Endothelial cell of umbilical vein (primary cell): ENCODE results near the gene SIN3B. TPM values are rescaled to one million over a fixed set of nuclear protein-coding genes. Genes with fewer than 3 reads are reported as not detected.

Source experiments
- BruUV-seq: library from RNA; stranded (reverse); fragments of 400-500 nt; replicated peaks from 2 replicates; lab custom pipeline; 2021; lab: Mats Ljungman, UMichigan
- CTCF ChIA-PET: fragments of 300-600, 350-600 bp; sonication (Branson Sonifier 250); formaldehyde crosslinking; loops from one replicate; lab custom pipeline; 2021; ENCODE audit warnings: antibody characterized with exemption, inconsistent platforms; lab: Charles Lee
- POLR2A ChIA-PET: fragments of 300-600, 350-600 bp; sonication (Branson Sonifier 250); formaldehyde crosslinking; loops from one replicate; lab custom pipeline; 2021; ENCODE audit warnings: antibody characterized with exemption, inconsistent platforms; lab: Charles Lee
- DNase-seq: peaks from one replicate; pipeline ENCODE4 v3.0.0-alpha.2; 2011; ENCODE audit warnings: low read depth, low spot score
- FAIRE-seq: peaks from 2 replicates; lab custom pipeline; 2011; peaks lifted over from hg19 to GRCh38; lab: Jason Lieb, UNC
- H2AFZ ChIP-seq: 2 replicates; pipeline ENCODE4 v1.6.0; 2012; ENCODE audit warnings: low read depth, low read length, control low read depth, inconsistent platforms
- H3K27ac ChIP-seq: 2 replicates; pipeline ENCODE4 v1.5.1; 2011; ENCODE audit warnings: low read depth, mild to moderate bottlenecking, control low read depth, low read length, moderate library complexity; ENCODE audit not compliant: insufficient read depth
- H3K27me3 ChIP-seq, 2 experiments: 2 replicates each; pipeline versions ENCODE4 v1.6.0 to v1.6.1; 2011; ENCODE audit warnings: low read length in 2 of 2, mixed read lengths in 1 of 2; ENCODE audit not compliant: control insufficient read depth in 2 of 2, insufficient read depth in 2 of 2
- H3K36me3 ChIP-seq, 2 experiments: 2 replicates in 1 of 2; 3 replicates in 1 of 2; pipeline ENCODE4 v1.5.1; 2011; ENCODE audit warnings: low read length in 2 of 2, mild to moderate bottlenecking in 1 of 2, moderate library complexity in 1 of 2; ENCODE audit not compliant: control insufficient read depth in 2 of 2, insufficient read depth in 2 of 2; ENCODE audit errors: extremely low read depth in 1 of 2
- H3K4me1 ChIP-seq: 3 replicates; pipeline ENCODE4 v1.5.1; 2011; ENCODE audit warnings: mild to moderate bottlenecking, low read length; ENCODE audit not compliant: control insufficient read depth, insufficient read depth; ENCODE audit errors: extremely low read depth
- H3K4me2 ChIP-seq: 2 replicates; pipeline ENCODE4 v1.6.1; 2011; ENCODE audit warnings: low read length, control low read depth, mixed read lengths; ENCODE audit not compliant: insufficient read depth
- H3K4me3 ChIP-seq, 3 experiments: fragments of 200-600 bp in 1 of 3; sonication (generic), shearing (Covaris generic) in 1 of 3; replicated peaks in 1 of 3; 2 replicates each; pipeline ENCODE4 v1.5.1; 2011 to 2016; ENCODE audit warnings: control low read depth in 3 of 3, low read length in 3 of 3, mild to moderate bottlenecking in 2 of 3, inconsistent platforms in 1 of 3, low read depth in 1 of 3, moderate library complexity in 1 of 3; ENCODE audit not compliant: insufficient read depth in 1 of 3
- H3K79me2 ChIP-seq: 2 replicates; pipeline ENCODE4 v1.6.0; 2012; ENCODE audit warnings: low read length, inconsistent platforms; ENCODE audit not compliant: control insufficient read depth, insufficient read depth
- H3K9ac ChIP-seq: replicated peaks from 2 replicates; pipeline ENCODE3; 2011; ENCODE audit warnings: low read length, control low read depth; ENCODE audit not compliant: insufficient read depth; ENCODE audit errors: extremely low read depth
- H3K9me1 ChIP-seq: replicated peaks from 3 replicates; pipeline ENCODE4 v1.6.0; 2011; ENCODE audit warnings: mild to moderate bottlenecking, low read length; ENCODE audit not compliant: control insufficient read depth, insufficient read depth; ENCODE audit errors: extremely low read depth
- H3K9me3 ChIP-seq: replicated peaks from 2 replicates; pipeline ENCODE4 v1.5.1; 2012; ENCODE audit warnings: low read length, inconsistent platforms; ENCODE audit not compliant: control insufficient read depth, insufficient read depth
- H4K20me1 ChIP-seq: replicated peaks from 2 replicates; pipeline ENCODE3; 2011; ENCODE audit warnings: mild to moderate bottlenecking, low read length; ENCODE audit not compliant: control insufficient read depth, insufficient read depth; ENCODE audit errors: extremely low read depth
- CTCF ChIP-seq, 2 donors: IDR thresholded peaks; 1 replicate in 1 of 2; 2 replicates in 1 of 2; pipeline ENCODE4 v1.5.1; 2011; ENCODE audit warnings: low read length in 2 of 2, mild to moderate bottlenecking in 2 of 2, moderate library complexity in 2 of 2, control low read depth in 1 of 2, inconsistent platforms in 1 of 2, low read depth in 1 of 2; ENCODE audit not compliant: insufficient read depth in 1 of 2; ENCODE audit errors: extremely low read depth in 1 of 2
- GATA2 ChIP-seq: IDR thresholded peaks from 2 replicates; pipeline ENCODE4 v1.7.0; 2011; ENCODE audit warnings: low read depth, mild to moderate bottlenecking, moderate library complexity, mixed read lengths, low read length; ENCODE audit not compliant: insufficient read length, insufficient read depth
- JUN ChIP-seq: IDR thresholded peaks from 2 replicates; pipeline ENCODE4 v1.6.1; 2011; ENCODE audit warnings: borderline replicate concordance, low read depth; ENCODE audit not compliant: insufficient read length, insufficient read depth
- POLR2AphosphoS5 ChIP-seq: IDR thresholded peaks from 2 replicates; pipeline ENCODE4 v1.6.1; 2012; ENCODE audit warnings: low read depth, mild to moderate bottlenecking, control low read depth, low read length, moderate library complexity; ENCODE audit not compliant: insufficient read depth
- dilution Hi-C: fragments of 300-500 bp; cut with MboI; formaldehyde crosslinking; loops from one replicate; pipeline ENCODE4 v1.15.0; 2019; ENCODE audit warnings: low sequenced_read_pairs; ENCODE audit not compliant: extremely low pct_ligation_motif_present
- intact Hi-C: fragments of 100-400 bp; cut with micrococcal nuclease; formaldehyde crosslinking; loops from one replicate; pipeline ENCODE4 v1.10.0; 2022
- polyA plus RNA-seq, 4 experiments: library from polyadenylated mRNA; depleted of rRNA in 3 of 4; stranded (reverse) in 3 of 4; unstranded in 1 of 4; fragments of >200 nt; gene quantifications; 2 replicates each; pipeline versions ENCODE4 v1.2.1 to v1.2.3, GENCODE V29; 2011 to 2012; ENCODE audit warnings: missing spikeins in 1 of 4
- total RNA-seq: library from RNA; stranded (reverse); gene quantifications from 2 replicates; pipeline ENCODE4 v1.2.3, GENCODE V29; 2021

The SIN3B gene
- total and polyA plus RNA-seq, 2 donors (not counting 3 experiments of a cell fraction or from before 2014, with no cell fraction given) = 46.2 to 75.0 TPM

DNA sequence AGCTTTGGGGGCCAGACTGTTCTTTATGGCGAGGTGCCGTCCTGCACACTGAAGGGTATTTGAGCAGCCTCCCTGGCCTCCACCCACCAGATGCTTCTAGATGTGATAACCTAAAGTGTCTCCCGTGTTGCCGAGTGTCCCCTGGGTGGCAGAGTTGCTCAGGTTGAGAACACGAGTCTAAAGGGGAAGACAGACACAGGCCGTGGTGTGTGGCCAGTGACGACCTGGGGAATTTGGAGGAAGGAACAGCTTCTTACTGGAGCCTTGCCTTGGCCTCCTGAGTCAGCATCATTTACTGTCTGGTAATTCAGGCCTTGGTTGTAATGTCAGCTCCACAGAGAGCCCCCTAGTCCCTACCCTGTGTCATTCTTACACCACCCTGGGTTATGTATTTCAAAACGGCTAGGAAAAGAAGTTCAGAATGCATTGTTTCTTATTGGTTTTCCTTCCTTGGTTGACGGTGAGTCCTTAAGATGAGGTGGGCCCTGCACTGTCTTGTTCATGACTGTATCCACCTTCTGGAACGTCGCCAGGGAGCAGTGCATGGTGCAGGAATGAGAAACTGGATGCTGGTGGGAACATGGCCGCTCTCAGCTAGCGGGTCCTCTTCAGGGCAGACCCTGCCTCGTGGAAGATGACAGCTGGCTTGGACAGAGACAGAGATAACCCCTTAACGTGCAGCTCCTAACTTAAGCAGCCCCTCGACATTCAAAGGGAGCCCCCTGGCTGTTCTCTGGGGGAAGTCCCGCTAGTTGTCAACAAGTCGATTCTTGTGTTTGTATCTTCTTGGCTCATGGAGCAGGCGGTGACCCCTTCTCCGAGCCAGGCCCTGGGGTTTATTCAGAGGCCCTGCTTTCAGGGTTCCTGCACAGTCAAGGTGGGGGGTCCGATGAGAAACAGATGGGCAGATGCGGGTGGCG, 7.2 kb downstream of the SIN3B start:
- ChIA-PET POLR2A (interaction anchor here (0.7 kb wide), 1 partner anchor 224 kb away, joined by 9 read pairs; no protein-coding TSS in a partner anchor), CTCF (interaction anchor here (1.2 to 1.4 kb wide), 2 partner anchors 57 to 122 kb away, joined by 3 to 5 read pairs; no protein-coding TSS in a partner anchor)
- DNase-seq = no peak
- Histone ChIP-seq H3K27me3 (no peaks in the 10 kb centered on the region), H4K20me1 (no peaks in the 10 kb centered on the region), H3K36me3 (peaks cover 17 to 29% of the 10 kb centered on the region in 2 experiments), H3K9me1 (no peaks in the 10 kb centered on the region), H3K27ac (no peak overlapping the region), H3K4me3 (no peak overlapping the region), H3K9ac (no peak overlapping the region), H3K9me3 (no peaks in the 10 kb centered on the region), H3K4me1 (peaks cover 33% of the 10 kb centered on the region), H3K4me2 (no peak overlapping the region), H3K79me2 (peaks cover 16% of the 10 kb centered on the region), H2AFZ (no peak overlapping the region)
- dilution Hi-C loops = no loop called here
- intact Hi-C loops = loop anchor here (10.0 kb wide), 1 partner anchor 62 kb away; no protein-coding TSS in a partner anchor
- FAIRE-seq = peak; percentile 35
- no TSS peak for BruUV-seq
- no peak for TF ChIP-seq POLR2AphosphoS5
- TF ChIP-seq CTCF (IDR thresholded peaks at IDR 0.05; ENCODE audit: extremely low read depth in 1 of 2, insufficient read depth in 1 of 2, low read depth in 1 of 2, low read length in 2 of 2) = peak in 1 of 2 donors; percentile 4

- Histone ChIP-seq H3K9me3 (no peaks in the 10 kb centered on the region), H3K27ac (no peak overlapping the region), H4K20me1 (no peaks in the 10 kb centered on the region), H3K36me3 (peaks cover 16 to 24% of the 10 kb centered on the region in 2 experiments), H3K79me2 (peaks cover 11% of the 10 kb centered on the region), H3K9me1 (no peaks in the 10 kb centered on the region), H3K4me3 (no peak overlapping the region), H3K4me2 (no peak overlapping the region), H3K9ac (no peak overlapping the region), H2AFZ (no peak overlapping the region), H3K27me3 (no peaks in the 10 kb centered on the region), H3K4me1 (peaks cover 33% of the 10 kb centered on the region)
- TF ChIP-seq POLR2AphosphoS5 = no peak
- no peak for TF ChIP-seq GATA2
- TF ChIP-seq JUN = no peak
- intact Hi-C loops = loop anchor here (10.0 kb wide), 1 partner anchor 62 kb away; no protein-coding TSS in a partner anchor
- FAIRE-seq = no peak
- no peak for DNase-seq
- dilution Hi-C loops = no loop called here
- ChIA-PET POLR2A (no interaction called here), CTCF (interaction anchor here (1.2 to 1.4 kb wide), 2 partner anchors 57 to 122 kb away, joined by 3 to 5 read pairs; no protein-coding TSS in a partner anchor)
- BruUV-seq = no TSS peak
These were observed 7.8 kb downstream of the SIN3B start for GRCh38 chr19:16837035-16837362.
